Activated CD4-positive, CD25-positive, alpha-beta regulatory T cell treated with anti-CD3 and anti-CD28 coated beads, Interleukin-2, amount 50 U/mL, for 72 hours (primary cell): ENCODE results near the gene FHL1.
"Not testable (repeated sequence)": the region's sequence is repeated elsewhere in the genome, so short reads cannot be mapped to it uniquely, and the experiment has no call there.

Experiments
- DNase-seq: peaks from one replicate; pipeline ENCODE4 v3.0.0; 2021

The FHL1 gene

GRCh38 chrX:136147976-136148375 lies 643 bp downstream of the FHL1 start:
- no peak for DNase-seq

- no peak for DNase-seq
These were observed 1.1 kb downstream of the FHL1 start for GRCh38 chrX:136148391-136148790.

GRCh38 chrX:136154998-136155397 lies 7.7 kb downstream of the FHL1 start:
- no peak for DNase-seq

GRCh38 chrX:136156560-136157117 lies 9.3 kb downstream of the FHL1 start:
- DNase-seq: no peak

- no peak for DNase-seq
These were observed 9.9 kb downstream of the FHL1 start for GRCh38 chrX:136157187-136157586.

GRCh38 chrX:136158685-136159084 lies 11.4 kb downstream of the FHL1 start:
- DNase-seq: no peak

- no peak for DNase-seq
These were observed 12.3 kb downstream of the FHL1 start for GRCh38 chrX:136159611-136160025.

GRCh38 chrX:136162827-136163570 lies 15.7 kb downstream of the FHL1 start:
- DNase-seq: no peak

- no peak for DNase-seq
These were observed 16.4 kb downstream of the FHL1 start for GRCh38 chrX:136163689-136164088.

GRCh38 chrX:136165406-136165805 lies 18.1 kb downstream of the FHL1 start:
- DNase-seq: no peak

- DNase-seq: no peak
These were observed 19.0 kb downstream of the FHL1 start for GRCh38 chrX:136166221-136166855.

- DNase-seq: not testable (repeated sequence)
These were observed 20.7 kb downstream of the FHL1 start for GRCh38 chrX:136167989-136168388.

- no peak for DNase-seq
These were observed 21.8 kb downstream of the FHL1 start for GRCh38 chrX:136168929-136169735.

GRCh38 chrX:136170139-136170800 lies 22.9 kb downstream of the FHL1 start:
- DNase-seq: no peak

- DNase-seq: no peak
These were observed 24.1 kb downstream of the FHL1 start for GRCh38 chrX:136171420-136171819.

- no peak for DNase-seq
These were observed 29.1 kb downstream of the FHL1 start for GRCh38 chrX:136176399-136176825.

- no peak for DNase-seq
These were observed 31.8 kb downstream of the FHL1 start for GRCh38 chrX:136179133-136179532.

GRCh38 chrX:136182414-136182813 lies 35.1 kb downstream of the FHL1 start:
- no peak for DNase-seq

GRCh38 chrX:136183172-136183571 lies 35.8 kb downstream of the FHL1 start:
- DNase-seq: no peak

- DNase-seq: no peak
These were observed 36.6 kb downstream of the FHL1 start for GRCh38 chrX:136183917-136184316.

GRCh38 chrX:136185401-136186022 lies 38.2 kb downstream of the FHL1 start:
- DNase-seq: no peak

GRCh38 chrX:136186023-136186413 lies 38.7 kb downstream of the FHL1 start:
- DNase-seq: no peak
